Upper lobe of right lung (tissue), 1 donor: ENCODE results near the gene NSG1. TPM values are rescaled to one million over a fixed set of nuclear protein-coding genes. Genes with fewer than 3 reads are reported as not detected.

Experiments used
- ATAC-seq: fragments of 200-7000 bp; cut with Tn5 transposase; one replicate; pipeline ENCODE4 v1.9.1; 2020; ENCODE audit warnings: mild to moderate bottlenecking, moderate library complexity
- DNase-seq: peaks from one replicate; pipeline ENCODE4 v3.0.0-alpha.2; 2020
- H3K27ac ChIP-seq: fragments of 200-600 bp; one replicate; pipeline ENCODE4 v1.8.0; 2022
- H3K27me3 ChIP-seq: fragments of 200-600 bp; one replicate; pipeline ENCODE4 v1.8.0; 2022; ENCODE audit warnings: mild to moderate bottlenecking
- H3K36me3 ChIP-seq: fragments of 200-600 bp; one replicate; pipeline ENCODE4 v1.8.0; 2022
- H3K4me1 ChIP-seq: fragments of 200-600 bp; one replicate; pipeline ENCODE4 v1.8.0; 2022
- H3K4me3 ChIP-seq: fragments of 200-600 bp; one replicate; pipeline ENCODE4 v1.8.0; 2022; ENCODE audit warnings: mild to moderate bottlenecking
- H3K9me3 ChIP-seq: fragments of 200-600 bp; one replicate; pipeline ENCODE4 v1.8.0; 2022
- CTCF ChIP-seq: fragments of 200-600 bp; IDR thresholded peaks from one replicate; pipeline ENCODE4 v1.8.0; 2022; ENCODE audit warnings: antibody characterized with exemption
- intact Hi-C: fragments of 100-400 bp; cut with DNase I; formaldehyde crosslinking; loops from one replicate; pipeline ENCODE4 v1.11.0; 2022
- total RNA-seq: library from RNA; stranded (reverse); fragmentation: NEBNext Ultra II Directional; extraction: Animal tissue kit (Norgen Biotek cat#: 25700); gene quantifications from one replicate; pipeline ENCODE4 v1.2.1, GENCODE V29; 2021
- donor health status: DM: no; HTN: yes; CAD: no; lungs with severe emphysema.

NSG1 gene
- total RNA-seq, 1 donor from 2014 or later, result 1.5 TPM

GRCh38 chr4:4426511-4427120 is 39.7 kb downstream of the NSG1 start:
- Histone ChIP-seq H3K27ac (no peak overlapping the region), H3K4me1 (no peaks in the 10 kb centered on the region), H3K27me3 (no peaks in the 10 kb centered on the region), H3K36me3 (peaks cover 42% of the 10 kb centered on the region), H3K4me3 (no peak overlapping the region), H3K9me3 (no peaks in the 10 kb centered on the region)
- no peak for TF ChIP-seq CTCF
- DNase-seq, result no peak
- no peak for ATAC-seq
- intact Hi-C loops, result no loop called here

- no peak for TF ChIP-seq CTCF
- H3K27ac ChIP-seq, result no peak overlapping the region
- DNase-seq (no peak), ATAC-seq (no peak)
- intact Hi-C loops, result no loop called here
- H3K4me1 ChIP-seq, result no peaks in the 10 kb centered on the region
- H3K4me3 ChIP-seq, result no peak overlapping the region
- H3K9me3 ChIP-seq, result no peaks in the 10 kb centered on the region
- H3K36me3 ChIP-seq, result peaks cover 37% of the 10 kb centered on the region
- no peaks in the 10 kb centered on the region for H3K27me3 ChIP-seq
Measured at GRCh38 chr4:4427121-4427870, 40.4 kb downstream of the NSG1 start.

DNA sequence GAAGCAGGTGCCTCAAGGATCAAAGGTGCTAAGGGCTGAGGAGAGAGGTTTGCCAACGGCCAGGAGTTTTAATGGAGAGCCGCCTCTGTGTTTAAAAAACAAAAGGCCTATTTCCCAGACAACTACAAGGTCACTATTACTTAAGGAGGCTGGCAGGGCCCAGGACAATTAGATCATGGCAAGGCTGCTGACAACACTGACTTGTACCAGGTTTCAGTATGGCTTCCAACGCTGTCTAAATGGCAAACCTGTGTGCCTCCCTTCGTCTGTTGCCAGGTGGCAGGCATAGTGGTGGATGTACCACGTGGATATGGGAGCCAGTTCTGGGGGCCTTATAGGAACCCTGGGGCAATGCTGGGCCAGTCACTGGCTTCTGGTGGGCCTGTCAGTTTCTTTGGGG is 41.0 kb downstream of the NSG1 start:
- intact Hi-C loops, result no loop called here
- Histone ChIP-seq H3K27ac (no peak overlapping the region), H3K4me3 (no peak overlapping the region), H3K4me1 (no peaks in the 10 kb centered on the region), H3K36me3 (peaks cover 37% of the 10 kb centered on the region), H3K27me3 (no peaks in the 10 kb centered on the region), H3K9me3 (no peaks in the 10 kb centered on the region)
- ATAC-seq (no peak), DNase-seq (no peak)
- no peak for TF ChIP-seq CTCF

- DNase-seq (no peak), ATAC-seq (no peak)
- no peaks in the 10 kb centered on the region for H3K27me3 ChIP-seq
- intact Hi-C loops, result no loop called here
- no peak overlapping the region for H3K27ac ChIP-seq
- TF ChIP-seq CTCF, result no peak
- no peaks in the 10 kb centered on the region for H3K4me1 ChIP-seq
- H3K4me3 ChIP-seq, result no peak overlapping the region
- H3K9me3 ChIP-seq, result no peaks in the 10 kb centered on the region
- H3K36me3 ChIP-seq, result peaks cover 37% of the 10 kb centered on the region
Measured at GRCh38 chr4:4428966-4429875, 42.3 kb downstream of the NSG1 start.

GRCh38 chr4:4430492-4431195 is 43.7 kb downstream of the NSG1 start:
- Histone ChIP-seq H3K9me3 (no peaks in the 10 kb centered on the region), H3K4me3 (no peak overlapping the region), H3K27ac (no peak overlapping the region), H3K27me3 (no peaks in the 10 kb centered on the region), H3K36me3 (peaks cover 50% of the 10 kb centered on the region), H3K4me1 (no peaks in the 10 kb centered on the region)
- no peak for DNase-seq
- ATAC-seq, result peak; percentile 69
- intact Hi-C loops, result no loop called here
- TF ChIP-seq CTCF, result peak; percentile 45
